Muscle of arm (tissue), 12 donors: ENCODE results near the gene IGFLR1. TPM values are rescaled to one million over a fixed set of nuclear protein-coding genes. Genes with fewer than 3 reads are reported as not detected.
A peak's percentile ranks its signal among the peaks of the same experiment; 100 is the strongest.
"Not testable (repeated sequence)": the region's sequence is repeated elsewhere in the genome, so short reads cannot be mapped to it uniquely, and the experiment has no call there.

Experiments used
- DNase-seq: peaks from one replicate; pipeline ENCODE4 v3.0.0-alpha.2; 2013
- polyA plus RNA-seq, 12 donors: library from polyadenylated mRNA; unstranded; fragments of 120-200 nt; gene quantifications; one replicate each; pipeline ENCODE4 v1.2.1, GENCODE V29; 2013; ENCODE audit not compliant: insufficient read length in 12 of 12

IGFLR1 gene
- polyA plus RNA-seq, 12 donors = 1.7 to 4.0 (median 3.3) TPM; not detected in 2

DNA sequence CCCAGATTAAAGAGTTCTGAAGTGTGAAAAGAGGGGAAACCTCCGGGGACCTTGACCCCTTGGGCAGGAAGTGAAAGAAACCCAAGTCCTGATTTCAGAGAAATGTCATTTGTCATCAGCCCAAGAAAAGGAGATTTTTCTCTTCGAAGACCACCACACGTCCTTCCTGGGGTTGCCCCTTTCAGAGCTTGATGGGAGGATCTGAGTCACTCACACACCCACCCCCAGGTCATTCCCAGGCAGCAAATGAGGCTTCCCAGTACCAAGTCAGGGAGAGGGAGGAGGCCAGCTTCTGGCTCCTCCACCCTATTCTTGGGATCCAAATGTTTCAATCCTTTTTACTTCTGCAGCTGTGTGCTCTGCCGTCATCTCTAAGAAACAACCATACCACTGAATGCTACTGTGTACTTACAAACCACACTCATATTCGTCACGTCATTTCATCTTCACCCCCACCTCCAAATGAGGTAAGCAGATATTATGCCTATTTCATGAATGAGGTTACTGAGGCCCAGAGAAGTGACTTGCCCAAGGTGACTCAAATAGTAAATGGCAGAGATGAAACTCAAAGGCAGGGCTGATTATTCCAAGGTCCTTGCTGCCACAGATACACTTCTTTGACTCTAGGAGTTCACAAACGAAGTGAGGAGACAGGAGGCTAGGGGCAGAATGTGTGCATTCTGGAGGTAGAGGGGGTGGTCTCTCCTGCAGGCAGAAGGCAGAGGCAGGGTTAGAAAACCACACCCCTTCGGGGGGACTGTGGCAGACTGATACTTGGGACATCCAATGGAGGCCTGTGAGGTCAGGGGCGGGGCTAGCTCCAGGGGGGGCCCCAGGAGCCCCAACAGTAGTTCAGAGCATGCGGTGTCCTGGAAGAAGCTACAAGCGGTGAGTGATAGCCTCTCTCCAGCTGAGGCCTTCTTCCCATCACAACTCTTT is 29.4 kb downstream of the IGFLR1 start:
- DNase-seq = no peak

DNA sequence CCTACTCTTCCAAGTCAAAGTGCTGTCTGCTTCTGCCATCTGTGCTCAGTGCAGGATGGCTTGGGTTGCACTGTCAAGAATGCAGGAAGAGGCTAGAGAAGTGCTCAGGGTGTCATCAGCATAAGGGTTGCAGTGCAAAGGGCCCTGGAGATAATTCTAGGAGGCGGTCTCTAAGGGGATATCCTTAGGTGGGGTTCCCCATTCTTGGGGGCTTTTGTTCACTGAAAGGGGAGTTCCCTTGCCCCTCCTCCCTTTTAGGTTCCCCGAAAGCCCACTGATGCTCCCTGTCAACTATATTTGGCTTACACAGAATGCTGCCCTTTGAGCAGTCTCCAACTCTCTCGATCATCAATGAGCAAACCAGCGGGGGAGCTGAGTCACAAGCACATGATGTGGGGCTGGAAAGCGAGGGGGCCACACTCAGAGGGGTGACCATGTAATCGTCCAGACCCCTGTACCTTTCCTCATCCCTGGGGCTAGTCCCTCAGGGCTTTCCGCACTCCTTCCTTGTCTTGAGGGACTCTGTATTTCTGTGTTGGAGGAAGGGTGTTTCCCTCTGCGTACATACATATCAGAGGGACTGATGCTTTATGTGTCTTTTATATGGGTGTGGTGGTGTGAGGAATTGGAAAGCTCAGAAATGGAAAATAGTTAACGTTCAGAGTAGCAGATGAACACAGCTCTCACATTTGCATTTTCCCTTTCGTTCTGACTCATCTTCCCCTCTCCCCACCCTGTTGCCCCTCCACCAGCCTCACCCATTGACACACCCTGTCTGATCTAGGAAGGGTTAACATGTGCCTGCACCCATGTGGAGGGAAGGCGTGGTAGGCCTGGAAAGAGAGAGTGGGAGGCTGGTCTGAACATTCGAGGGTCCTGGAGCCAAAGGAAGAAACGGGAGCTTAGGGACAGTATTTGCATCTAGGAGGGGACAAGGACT is 31.2 kb downstream of the IGFLR1 start:
- no peak for DNase-seq

GRCh38 chr19:35708391-35708790 is 33.9 kb downstream of the IGFLR1 start:
- DNase-seq = no peak

DNA sequence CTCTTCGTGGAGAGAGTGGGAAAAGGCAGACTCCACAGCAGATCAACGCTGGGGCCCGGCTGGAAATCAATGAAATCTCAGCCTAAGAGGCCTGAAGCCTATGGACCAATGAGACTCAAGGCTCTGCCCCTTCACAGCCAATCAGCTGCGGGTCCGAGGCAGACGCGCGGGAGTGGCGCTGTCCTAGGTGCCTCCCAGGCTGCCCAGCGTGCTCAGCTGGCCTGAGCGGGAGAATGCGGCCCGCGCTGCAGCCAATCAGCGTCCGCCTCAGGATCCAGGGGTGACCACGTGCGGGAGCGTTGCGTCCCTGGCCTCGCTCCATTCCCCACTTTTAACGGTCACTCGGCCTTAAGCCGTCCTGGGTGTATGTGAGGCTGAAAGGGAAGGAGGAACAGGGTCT is 38.0 kb downstream of the IGFLR1 start, which contains the start of gene ZBTB32:
ZBTB32 (plus strand) TSS at position 341 of the 400 bp plus-strand sequence. CDS start 10,069 bp downstream, outside the sequence.
- no peak for DNase-seq

- no peak for DNase-seq
Observed at GRCh38 chr19:35703343-35703742, 38.9 kb downstream of the IGFLR1 start.

GRCh38 chr19:35702223-35703012 is 39.8 kb downstream of the IGFLR1 start:
- peak; percentile 96 for DNase-seq

- DNase-seq = no peak
Observed at GRCh38 chr19:35696835-35697234, 45.4 kb downstream of the IGFLR1 start.

GRCh38 chr19:35695895-35696422 is 46.3 kb downstream of the IGFLR1 start:
- no peak for DNase-seq

DNA sequence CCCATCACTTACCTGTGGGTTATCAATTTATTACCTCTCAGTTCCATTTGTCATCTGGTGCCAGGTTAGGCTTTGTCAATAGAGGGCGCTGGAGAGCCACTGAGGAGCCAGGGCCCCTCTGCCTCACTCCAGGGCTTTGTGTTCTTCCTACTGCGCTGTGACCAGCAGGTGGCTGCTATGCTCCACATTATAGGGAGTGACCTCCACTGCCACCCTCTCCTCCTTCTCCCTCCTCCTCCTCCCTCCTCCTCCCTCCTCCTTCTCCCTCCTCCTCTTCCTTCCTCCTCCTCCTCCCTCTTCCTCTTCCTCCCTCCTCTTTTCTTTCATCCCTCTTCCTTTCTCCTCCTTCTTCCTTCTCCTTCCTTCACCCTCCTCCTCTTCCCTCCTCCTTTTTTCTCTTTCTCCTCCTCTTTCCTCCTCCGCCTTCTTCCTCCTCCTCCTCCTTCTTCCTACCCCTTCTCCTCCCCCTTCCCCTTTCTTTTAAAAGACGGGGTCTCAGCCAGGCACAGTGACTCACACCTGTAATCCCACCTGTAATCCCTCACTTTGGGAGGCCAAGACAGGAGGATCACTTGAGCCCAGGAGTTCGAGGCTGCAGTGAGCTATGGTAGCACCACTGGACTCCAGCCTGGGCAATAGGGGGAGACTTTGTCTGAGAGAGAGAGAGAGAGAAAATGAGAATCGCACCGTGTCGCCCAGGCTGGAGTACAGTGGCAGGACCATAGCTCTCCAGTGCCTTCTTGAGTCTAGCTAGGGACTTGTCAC is 48.2 kb downstream of the IGFLR1 start:
- peak; percentile 84 for DNase-seq

- no peak for DNase-seq
Observed at GRCh38 chr19:35693422-35693821, 48.8 kb downstream of the IGFLR1 start.

- no peak for DNase-seq
Observed at GRCh38 chr19:35692010-35692409, 50.2 kb downstream of the IGFLR1 start.

GRCh38 chr19:35691106-35691505 is 51.1 kb downstream of the IGFLR1 start:
- DNase-seq = not testable (repeated sequence)

DNA sequence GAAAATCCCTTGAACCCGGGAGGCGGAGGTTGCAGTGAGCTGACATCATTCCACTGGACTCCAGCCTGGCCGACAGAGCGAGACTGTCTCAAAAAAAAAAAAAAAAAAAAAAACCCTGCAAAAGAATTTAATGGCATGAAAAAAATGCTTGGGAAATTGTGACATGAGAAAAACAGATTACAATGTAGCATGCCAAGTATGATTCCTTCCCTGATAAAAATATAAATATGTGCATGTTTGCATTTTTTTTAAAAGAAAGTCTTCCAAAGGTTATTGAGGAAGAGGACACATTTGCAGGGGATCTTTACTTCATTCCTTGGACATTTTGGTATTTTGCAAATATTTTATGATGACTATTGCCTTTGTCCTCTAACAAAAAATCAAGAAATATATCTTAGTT is 52.4 kb downstream of the IGFLR1 start:
- DNase-seq = no peak

Other genes starting within 250 kb of the IGFLR1 start
- gene DMKN, start 228.8 kb downstream of the IGFLR1 start, polyA plus RNA-seq = 100 to 1,000 TPM in 1 of 12 donors, 10 to 100 TPM in 2, 1 to 10 TPM in 4, under 1 TPM in 3, not detected in 2; 0.58 to 181 (median 1.2) TPM
- 10 to 100 TPM in 2 of 12 donors, 1 to 10 TPM in 1, under 1 TPM in 1, not detected in 8; 0.24 to 26.7 (median 8.1) TPM for gene SBSN, start 214.1 kb downstream of the IGFLR1 start, polyA plus RNA-seq
- under 1 TPM in 1 of 12 donors, not detected in 11; 0.12 TPM for gene GAPDHS, start 209.0 kb downstream of the IGFLR1 start, polyA plus RNA-seq
- gene TMEM147, start 196.8 kb downstream of the IGFLR1 start, polyA plus RNA-seq = 10 to 100 TPM in 11 of 12 donors, not detected in 1; 32.3 to 49.5 (median 40.0) TPM
- under 1 TPM in 2 of 12 donors, not detected in 10; 0.21 to 0.26 TPM for gene ATP4A, start 178.8 kb downstream of the IGFLR1 start, polyA plus RNA-seq
- gene PMIS2, start 156.3 kb downstream of the IGFLR1 start, polyA plus RNA-seq = not detected
- gene HAUS5, start 129.7 kb downstream of the IGFLR1 start, polyA plus RNA-seq = 10 to 100 TPM in 8 of 12 donors, 1 to 10 TPM in 3, not detected in 1; 8.9 to 23.8 (median 12.7) TPM
- 10 to 100 TPM in 11 of 12 donors, not detected in 1; 27.0 to 60.1 (median 36.9) TPM for gene RBM42, start 113.4 kb downstream of the IGFLR1 start, polyA plus RNA-seq
- gene ETV2, start 100.7 kb downstream of the IGFLR1 start, polyA plus RNA-seq = 1 to 10 TPM in 10 of 12 donors, not detected in 2; 1.2 to 4.3 (median 1.9) TPM
- gene COX6B1, start 94.1 kb downstream of the IGFLR1 start, polyA plus RNA-seq = 100 to 1,000 TPM in 11 of 12 donors, not detected in 1; 201 to 382 (median 272) TPM
- 10 to 100 TPM in 2 of 12 donors, 1 to 10 TPM in 1, under 1 TPM in 2, not detected in 7; 0.16 to 31.4 (median 5.6) TPM for gene UPK1A, start 75.9 kb downstream of the IGFLR1 start, polyA plus RNA-seq
- under 1 TPM in 7 of 12 donors, not detected in 5; 0.08 to 0.45 (median 0.33) TPM for gene ZBTB32, start 37.9 kb downstream of the IGFLR1 start, polyA plus RNA-seq
- 10 to 100 TPM in 11 of 12 donors, not detected in 1; 14.2 to 29.8 (median 19.9) TPM for gene KMT2B, start 24.4 kb downstream of the IGFLR1 start, polyA plus RNA-seq
- gene U2AF1L4, start 3.0 kb upstream of the IGFLR1 start, polyA plus RNA-seq = 10 to 100 TPM in 11 of 12 donors, not detected in 1; 10.6 to 36.2 (median 13.0) TPM
- 10 to 100 TPM in 11 of 12 donors, not detected in 1; 30.3 to 54.5 (median 37.3) TPM for gene PSENEN, start 3.2 kb upstream of the IGFLR1 start, polyA plus RNA-seq
- gene LIN37, start 6.1 kb upstream of the IGFLR1 start, polyA plus RNA-seq = 10 to 100 TPM in 2 of 12 donors, 1 to 10 TPM in 8, not detected in 2; 5.3 to 11.3 (median 9.5) TPM
- 1,000 to 10,000 TPM in 1 of 12 donors, 100 to 1,000 TPM in 11; 347 to 1,124 (median 629) TPM for gene HSPB6, start 14.6 kb upstream of the IGFLR1 start, polyA plus RNA-seq
- gene PROSER3, start 15.7 kb upstream of the IGFLR1 start, polyA plus RNA-seq = 10 to 100 TPM in 8 of 12 donors, 1 to 10 TPM in 3, not detected in 1; 7.1 to 30.4 (median 13.7) TPM
- gene ARHGAP33, start 33.1 kb upstream of the IGFLR1 start, polyA plus RNA-seq = 10 to 100 TPM in 11 of 12 donors, not detected in 1; 10.5 to 29.8 (median 15.8) TPM
- gene PRODH2, start 70.4 kb upstream of the IGFLR1 start, polyA plus RNA-seq = under 1 TPM in 1 of 12 donors, not detected in 11; 0.80 TPM
- gene NPHS1, start 110.1 kb upstream of the IGFLR1 start, polyA plus RNA-seq = under 1 TPM in 9 of 12 donors, not detected in 3; 0.06 to 0.97 (median 0.29) TPM
- gene KIRREL2, start 114.5 kb upstream of the IGFLR1 start, polyA plus RNA-seq = under 1 TPM in 10 of 12 donors, not detected in 2; 0.18 to 0.55 (median 0.27) TPM
- gene APLP1, start 126.1 kb upstream of the IGFLR1 start, polyA plus RNA-seq = 10 to 100 TPM in 1 of 12 donors, 1 to 10 TPM in 10, not detected in 1; 3.4 to 33.6 (median 5.8) TPM
- 1 to 10 TPM in 6 of 12 donors, under 1 TPM in 4, not detected in 2; 0.82 to 8.5 (median 1.3) TPM for gene NFKBID, start 158.1 kb upstream of the IGFLR1 start, polyA plus RNA-seq
- 1 to 10 TPM in 10 of 12 donors, not detected in 2; 3.1 to 7.7 (median 5.1) TPM for gene HCST, start 160.1 kb upstream of the IGFLR1 start, polyA plus RNA-seq
- 10 to 100 TPM in 11 of 12 donors, not detected in 1; 11.8 to 33.6 (median 12.5) TPM for gene TYROBP, start 165.8 kb upstream of the IGFLR1 start, polyA plus RNA-seq
- gene LRFN3, start 193.9 kb upstream of the IGFLR1 start, polyA plus RNA-seq = 10 to 100 TPM in 1 of 12 donors, 1 to 10 TPM in 10, not detected in 1; 4.2 to 13.9 (median 7.6) TPM